D341Med (cell line): ENCODE data around the gene LYPD6B.
A peak's percentile ranks its signal among the peaks of the same experiment; 100 is the strongest.
"Not testable (repeated sequence)": the region's sequence is repeated elsewhere in the genome, so short reads cannot be mapped to it uniquely, and the experiment has no call there.

ENCODE experiments used
- DNase-seq: peaks from one replicate; pipeline ENCODE4 v3.0.0; 2012; ENCODE audit warnings: low spot score

The LYPD6B gene

DNA sequence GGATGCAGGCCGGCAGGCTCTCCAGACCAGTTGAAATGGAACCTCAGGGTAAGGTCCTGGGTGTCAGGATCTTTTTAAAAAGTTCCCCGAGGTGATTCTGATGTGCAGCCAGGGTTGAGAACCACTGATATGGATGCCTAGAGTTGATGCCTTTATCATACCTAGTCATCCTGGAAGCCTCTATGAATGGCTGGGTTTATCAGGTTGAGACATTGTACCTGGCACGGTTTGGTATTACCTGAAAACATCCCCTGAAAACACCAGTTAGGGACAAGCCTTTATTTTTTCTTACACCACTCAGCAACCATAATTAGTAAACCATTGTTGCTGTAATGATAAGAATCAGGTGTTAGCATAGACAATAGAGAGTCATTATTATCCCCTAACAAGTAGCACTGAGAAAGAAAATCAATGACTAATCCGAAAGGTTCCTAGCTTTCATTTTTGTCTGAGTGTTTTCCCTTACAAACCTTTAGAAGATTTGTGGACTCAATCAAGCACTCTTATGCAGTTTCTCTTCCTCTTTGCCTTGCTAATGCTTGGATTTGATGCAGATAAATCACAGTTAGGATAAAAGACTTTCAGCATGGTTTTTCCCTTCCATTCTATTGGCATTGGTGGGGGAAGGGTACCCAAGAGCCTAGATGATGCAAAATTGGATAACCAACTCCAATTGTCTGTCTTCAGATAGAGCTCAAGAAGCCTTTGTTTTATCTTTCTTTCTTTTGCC is 175.4 kb downstream of the LYPD6B start:
- DNase-seq = no peak

DNA sequence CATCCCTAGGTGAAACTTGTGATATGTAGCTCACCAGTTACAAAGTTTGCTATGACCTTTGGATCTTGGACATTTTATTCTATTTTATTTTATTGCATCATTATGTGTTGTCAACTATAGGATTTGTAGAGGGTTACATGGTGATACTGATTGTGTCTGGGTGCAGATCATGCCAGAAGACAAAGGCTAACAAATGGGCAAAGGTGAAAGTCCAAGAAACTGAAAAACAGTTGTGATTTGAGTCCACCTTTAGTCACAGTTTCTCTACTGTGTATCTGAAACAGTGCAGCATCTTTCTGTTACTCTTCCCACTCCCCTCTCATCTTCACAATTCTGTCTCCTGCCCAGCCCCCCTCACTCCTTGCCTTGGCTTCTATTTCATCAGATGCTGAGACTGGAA is 180.0 kb downstream of the LYPD6B start:
- no peak for DNase-seq

GRCh38 chr2:149219856-149220255 is 181.4 kb downstream of the LYPD6B start:
- no peak for DNase-seq

DNA sequence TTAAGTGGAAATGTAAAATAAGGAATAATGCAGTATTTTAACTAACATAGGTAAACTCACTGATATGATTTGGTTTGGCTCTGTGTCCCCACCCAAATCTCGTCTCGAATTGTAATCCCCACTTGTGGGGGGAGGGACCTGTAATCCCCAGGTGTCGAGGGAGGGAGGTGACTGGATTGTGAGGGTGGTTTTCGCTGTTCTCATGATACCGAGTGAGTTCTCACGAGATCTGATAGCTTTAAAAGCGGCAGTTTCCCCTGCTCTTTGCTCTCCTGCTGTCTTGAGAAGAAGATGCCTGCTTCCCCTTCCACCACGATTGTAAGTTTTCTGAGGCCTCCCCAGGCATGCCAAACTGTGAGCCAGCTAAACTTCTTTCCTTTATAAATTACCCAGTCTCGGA is 182.5 kb downstream of the LYPD6B start:
- no peak for DNase-seq

GRCh38 chr2:149221898-149222297 is 183.4 kb downstream of the LYPD6B start:
- DNase-seq = peak; percentile 14

DNA sequence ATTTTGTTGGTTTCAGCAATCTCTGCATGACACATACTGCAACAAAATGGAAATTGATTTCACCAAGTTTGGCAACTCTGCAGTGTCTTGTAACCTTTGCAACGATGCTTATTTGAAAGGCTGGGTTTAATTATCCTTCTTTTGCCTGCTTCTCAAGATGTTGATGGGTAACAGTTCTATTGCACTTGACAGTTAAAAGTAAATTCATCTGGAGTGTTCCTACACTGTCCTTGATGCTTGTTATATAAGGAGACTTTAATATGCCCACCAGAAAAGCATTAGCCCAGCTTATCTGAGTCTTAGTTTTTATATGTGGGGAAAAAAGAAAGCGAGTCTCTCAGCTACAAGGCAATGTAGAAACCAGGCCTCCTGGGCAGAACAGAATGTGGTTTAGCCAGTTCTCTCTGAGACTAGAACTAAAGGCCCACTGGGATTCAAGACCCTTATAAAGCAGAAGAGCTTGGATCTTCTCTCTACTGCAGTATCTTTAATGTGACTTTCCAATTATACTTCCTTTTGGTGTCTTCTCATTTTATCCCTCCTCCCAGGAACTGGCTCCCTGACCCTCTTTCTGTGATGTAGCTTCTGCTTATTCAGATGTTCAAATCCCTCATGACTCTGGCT is 185.1 kb downstream of the LYPD6B start:
- DNase-seq = no peak

DNA sequence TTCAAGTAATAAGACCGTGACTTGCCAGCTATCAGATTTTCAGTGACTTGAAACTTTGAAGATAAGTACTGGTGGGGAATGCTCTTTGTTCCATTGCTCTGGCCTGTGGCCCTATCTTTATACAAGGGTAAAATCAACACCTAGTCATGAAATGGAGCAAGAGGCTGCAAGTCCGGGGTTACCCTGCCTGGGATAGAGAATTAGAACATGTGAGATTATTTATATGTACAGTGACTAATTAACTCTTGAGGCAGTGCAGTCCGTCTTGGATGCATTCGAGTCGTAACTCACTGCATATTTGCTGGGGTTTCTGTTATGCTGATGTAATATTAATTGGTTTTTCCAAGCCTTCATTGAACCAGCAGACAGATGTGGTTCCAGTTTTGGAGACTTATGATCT is 186.0 kb downstream of the LYPD6B start:
- DNase-seq = no peak

GRCh38 chr2:149225446-149225845 is 186.9 kb downstream of the LYPD6B start:
- no peak for DNase-seq

GRCh38 chr2:149226790-149227189 is 188.3 kb downstream of the LYPD6B start:
- no peak for DNase-seq

DNA sequence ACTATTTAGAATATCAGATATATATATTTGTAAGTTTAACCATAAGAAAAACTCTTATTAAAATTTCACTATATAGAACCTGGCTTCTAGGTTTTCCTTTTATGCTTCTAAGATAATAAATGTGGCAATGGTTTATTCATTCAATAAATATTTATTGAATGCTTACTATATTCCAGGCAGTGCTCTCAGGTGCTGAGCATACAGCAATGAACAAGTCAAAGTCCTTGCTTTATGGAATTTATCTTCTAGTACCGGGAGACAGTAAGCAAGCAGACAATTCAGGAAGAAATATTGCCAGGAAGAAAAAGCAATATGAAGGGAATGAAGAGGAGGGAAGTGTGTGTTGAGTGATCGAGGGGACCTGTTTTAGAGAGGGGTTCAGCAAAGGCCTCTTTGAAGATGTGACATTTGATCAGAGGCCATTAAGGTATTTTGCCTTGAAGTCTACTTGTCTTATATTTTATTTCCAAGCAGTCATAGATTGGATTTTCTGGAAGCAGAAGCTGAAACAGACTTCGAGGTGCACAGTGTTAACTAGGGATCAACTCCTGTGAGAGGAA is 197.4 kb downstream of the LYPD6B start:
- no peak for DNase-seq

GRCh38 chr2:149236410-149236809 is 197.9 kb downstream of the LYPD6B start:
- no peak for DNase-seq

- DNase-seq = no peak
These were observed 207.7 kb downstream of the LYPD6B start for GRCh38 chr2:149246186-149246585.

DNA sequence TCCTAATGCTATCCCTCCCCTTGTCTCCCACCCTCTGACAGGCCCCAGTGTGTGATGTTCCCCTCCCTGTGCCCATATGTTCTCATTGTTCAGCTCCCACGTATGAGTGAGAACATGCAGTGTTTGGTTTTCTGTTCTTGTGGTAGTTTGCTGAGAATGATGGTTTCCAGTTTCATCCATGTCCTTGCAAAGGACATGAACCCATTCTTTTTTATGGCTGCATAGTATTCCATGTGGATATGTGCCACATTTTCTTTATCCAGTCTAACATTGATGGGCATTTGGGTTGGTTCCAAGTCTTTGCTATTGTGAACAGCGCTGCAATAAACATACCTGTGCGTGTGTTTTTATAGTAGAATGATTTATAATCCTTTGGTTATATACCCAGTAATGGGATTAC is 212.9 kb downstream of the LYPD6B start:
- DNase-seq = not testable (repeated sequence)

DNA sequence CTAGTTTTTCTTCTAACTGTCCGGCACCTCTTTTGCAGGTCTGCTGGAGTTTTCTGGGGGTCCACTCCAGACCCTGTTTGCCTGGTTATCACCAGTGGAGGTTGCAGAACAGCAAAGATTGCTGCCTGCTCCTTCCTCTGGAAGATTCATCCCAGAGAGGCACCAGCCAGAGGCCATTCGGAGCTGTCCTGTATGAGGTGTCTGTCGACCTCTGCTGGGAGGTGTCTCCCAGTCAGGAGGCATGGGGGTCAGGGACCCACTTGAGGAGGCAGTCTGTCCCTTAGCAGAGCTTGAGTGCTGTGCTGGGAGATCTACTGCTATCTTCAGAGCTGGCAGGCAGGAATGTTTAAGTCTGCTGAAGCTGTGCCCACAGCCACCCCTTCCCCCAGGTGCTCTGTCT is 218.4 kb downstream of the LYPD6B start:
- DNase-seq = not testable (repeated sequence)

GRCh38 chr2:149258531-149258930 is 220.0 kb downstream of the LYPD6B start:
- DNase-seq = no peak

- DNase-seq = no peak
These were observed 220.6 kb downstream of the LYPD6B start for GRCh38 chr2:149259136-149259535.

DNA sequence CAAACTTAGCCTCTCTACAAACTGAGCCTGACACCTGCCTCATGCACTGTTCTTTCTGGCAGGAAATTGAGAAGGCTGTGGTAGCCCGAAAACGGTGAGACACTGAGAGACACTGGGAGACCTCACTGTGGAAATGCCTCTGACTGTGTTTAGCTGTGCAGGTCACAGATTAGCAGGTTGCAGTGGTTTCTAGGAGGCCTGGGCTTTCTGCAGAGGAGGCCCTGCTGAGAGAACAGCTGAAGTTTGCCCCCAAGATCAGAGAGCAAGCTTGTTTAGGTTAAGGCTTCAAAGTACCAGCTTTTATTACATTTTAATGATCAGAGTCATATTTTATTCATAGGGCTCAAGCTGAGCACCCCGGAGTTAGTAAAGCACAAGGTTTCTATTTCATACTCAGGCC is 223.2 kb downstream of the LYPD6B start:
- DNase-seq = no peak
